ENCODE data around the gene SLC30A3. TPM values are rescaled to one million over a fixed set of nuclear protein-coding genes. Genes with fewer than 3 reads are reported as not detected.

The SLC30A3 gene
- total and polyA plus RNA-seq, 2 of the 4 experiments (the other 2 are of a cell fraction) = 0.15 TPM; not detected in 1

GRCh38 chr2:27296481-27296880 is 33.6 kb upstream of the SLC30A3 start:
- Histone ChIP-seq H2BK5ac (ENCODE audit: low read depth, low read length, poor library complexity, severe bottlenecking) (no peak overlapping the region), H3K9me3 (ENCODE audit: control insufficient read depth, insufficient read depth, low read length) (no peaks in the 10 kb centered on the region), H4K20me1 (ENCODE audit: insufficient read depth, low read length) (no peaks in the 10 kb centered on the region; the same call in 1 of the 2 replicates), H4K8ac (ENCODE audit: low read depth in 2 of 2, low read length in 2 of 2) (no peak overlapping the region), H2AK9ac (replicated peaks; ENCODE audit: low read depth, low read length, poor library complexity) (no peak overlapping the region), H3K4me1 (ENCODE audit: control insufficient read depth, insufficient read depth, low read length) (peaks cover 10% of the 10 kb centered on the region), H3K4me3 (ENCODE audit: insufficient read depth, low read depth, low read length) (no peak overlapping the region), H3K27ac (ENCODE audit: insufficient read depth, low read length) (no peak overlapping the region), H3K14ac (replicated peaks; ENCODE audit: low read depth, low read length) (no peak overlapping the region), H2BK15ac (ENCODE audit: low read depth, low read length) (no peak overlapping the region), H4K91ac (ENCODE audit: insufficient read depth, low read depth, low read length) (no peak overlapping the region), H4K5ac (ENCODE audit: low read depth, low read length) (no peak overlapping the region), H3K36me3 (ENCODE audit: control insufficient read depth, insufficient read depth, low read length) (no peaks in the 10 kb centered on the region), H2AFZ (replicated peaks; ENCODE audit: low read length, poor library complexity) (no peak overlapping the region), H3K4me2 (ENCODE audit: low read depth, low read length) (no peak overlapping the region), H3K23ac (ENCODE audit: low read depth, low read length) (no peak overlapping the region), H3K56ac (ENCODE audit: extremely low read depth, insufficient read depth, low read length) (no peak overlapping the region), H3K18ac (ENCODE audit: low read depth, low read length) (no peak overlapping the region), H3K9me1 (ENCODE audit: insufficient read depth, low read length) (peaks cover 13% of the 10 kb centered on the region), H2AK5ac (ENCODE audit: low read depth, low read length) (no peak overlapping the region), H3K79me1 (ENCODE audit: low read depth in 1 of 2, low read length in 2 of 2) (no peaks in the 10 kb centered on the region), H2BK120ac (ENCODE audit: low read depth, low read length) (no peak overlapping the region), H2BK20ac (ENCODE audit: low read depth, low read length) (no peak overlapping the region), H3K4ac (ENCODE audit: low read depth, low read length) (no peak overlapping the region), H3K9ac (ENCODE audit: low read depth, low read length) (no peak overlapping the region), H3K27me3 (ENCODE audit: control insufficient read depth, insufficient read depth, low read length) (peaks cover 8% of the 10 kb centered on the region)
- ChIA-PET POLR2A (ENCODE audit: unreplicated experiment) (no interaction called here), CTCF (interaction anchor here (1.7 kb wide), 1 partner anchor 17 kb away, joined by 6 read pairs; no protein-coding TSS in a partner anchor)
- no peak for DNase-seq
- ATAC-seq (ENCODE audit: low read depth) = no peak
- TF ChIP-seq, protein P1, sequence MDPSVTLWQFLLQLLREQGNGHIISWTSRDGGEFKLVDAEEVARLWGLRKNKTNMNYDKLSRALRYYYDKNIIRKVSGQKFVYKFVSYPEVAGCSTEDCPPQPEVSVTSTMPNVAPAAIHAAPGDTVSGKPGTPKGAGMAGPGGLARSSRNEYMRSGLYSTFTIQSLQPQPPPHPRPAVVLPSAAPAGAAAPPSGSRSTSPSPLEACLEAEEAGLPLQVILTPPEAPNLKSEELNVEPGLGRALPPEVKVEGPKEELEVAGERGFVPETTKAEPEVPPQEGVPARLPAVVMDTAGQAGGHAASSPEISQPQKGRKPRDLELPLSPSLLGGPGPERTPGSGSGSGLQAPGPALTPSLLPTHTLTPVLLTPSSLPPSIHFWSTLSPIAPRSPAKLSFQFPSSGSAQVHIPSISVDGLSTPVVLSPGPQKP (IDR thresholded peaks at IDR 0.05; ENCODE audit: borderline replicate concordance, low read depth, low read length) = no peak
- TF ChIP-seq FOS (IDR thresholded peaks at IDR 0.05; ENCODE audit: low read depth, low read length) (no peak), USF2 (IDR thresholded peaks at IDR 0.05; ENCODE audit: low read depth, low read length) (no peak), POLR2A (IDR thresholded peaks at IDR 0.05; ENCODE audit: low read depth, low read length) (no peak), CHD1 (IDR thresholded peaks at IDR 0.05; ENCODE audit: low read depth, low read length) (no peak), RCOR1 (IDR thresholded peaks at IDR 0.05; ENCODE audit: insufficient replicate concordance, low read length) (no peak), BHLHE40 (IDR thresholded peaks at IDR 0.05; ENCODE audit: low read depth, low read length) (no peak), RFX5 (IDR thresholded peaks at IDR 0.05; ENCODE audit: low read depth, low read length) (no peak)
- intact Hi-C loops (cut with micrococcal nuclease) (no loop called here), in situ Hi-C loops (cut with MboI; ENCODE audit: low sequenced_read_pairs) (no loop called here), dilution Hi-C loops (cut with HindIII; ENCODE audit: low sequenced_read_pairs, unreplicated experiment) (no loop called here)
- no CpG with 5 or more reads among the region's 4 CpGs for WGBS, 2 experiments (ENCODE audit: extremely low coverage in 2 of 2, insufficient read length in 1 of 2)
- no TSS peak for BruUV-seq (replicated peaks)

Measured in IMR-90 (cell line).